Muscle of leg (tissue), 11 donors: ENCODE measurements around the gene STX18. TPM values are rescaled to one million over a fixed set of nuclear protein-coding genes. Genes with fewer than 3 reads are reported as not detected.

Experiments
- DNase-seq: peaks from one replicate; pipeline ENCODE4 v3.0.0; 2013
- H3K27ac ChIP-seq: one replicate; pipeline ENCODE4 v1.5.1; 2013; ENCODE audit warnings: mild to moderate bottlenecking, low read length, control low read depth
- H3K27me3 ChIP-seq: one replicate; pipeline ENCODE4 v1.6.1; 2013; ENCODE audit warnings: low read length; ENCODE audit not compliant: control insufficient read depth, insufficient read depth
- H3K36me3 ChIP-seq: one replicate; pipeline ENCODE4 v1.6.1; 2013; ENCODE audit warnings: low read length; ENCODE audit not compliant: control insufficient read depth, insufficient read depth
- H3K4me1 ChIP-seq: one replicate; pipeline ENCODE4 v1.6.1; 2013; ENCODE audit warnings: low read length; ENCODE audit not compliant: control insufficient read depth, insufficient read depth
- H3K4me3 ChIP-seq: one replicate; pipeline ENCODE4 v1.5.1; 2013; ENCODE audit warnings: low read length, control low read depth
- H3K9me3 ChIP-seq: replicated peaks from 2 replicates; pipeline ENCODE4 v1.6.1; 2013; ENCODE audit warnings: low read depth, low read length; ENCODE audit not compliant: control insufficient read depth
- WGBS: methylation state at CpG from one replicate; pipeline ENCODE4 v1.1.5; 2013; ENCODE audit warnings: missing lambda C conversion rate; ENCODE audit not compliant: insufficient coverage; 5-methylcytosine and 5-hydroxymethylcytosine counted together
- polyA plus RNA-seq, 8 donors: library from polyadenylated mRNA; unstranded; fragments of 120-200 nt; gene quantifications; one replicate each; pipeline versions ENCODE4 v1.2.1 to v1.2.3, GENCODE V29; 2013; ENCODE audit warnings: inconsistent platforms in 1 of 8, low replicate concordance in 1 of 8; ENCODE audit not compliant: insufficient read length in 8 of 8, insufficient read depth in 1 of 8
- total RNA-seq: library from RNA; stranded (reverse); fragments of 120-200 nt; gene quantifications from one replicate; pipeline ENCODE4 v1.2.4, GENCODE V29; 2013

The STX18 gene
- total and polyA plus RNA-seq, 9 donors = 22.4 to 30.9 (median 26.7) TPM

- H3K27ac ChIP-seq = no peak overlapping the region
- 8% methylated on average over 13 of the region's 26 CpGs for WGBS
- no peaks in the 10 kb centered on the region for H3K9me3 ChIP-seq
- peaks cover 63% of the 10 kb centered on the region for H3K27me3 ChIP-seq
- no peak overlapping the region for H3K4me3 ChIP-seq
- H3K4me1 ChIP-seq = peaks cover 9% of the 10 kb centered on the region
- DNase-seq = no peak
- no peaks in the 10 kb centered on the region for H3K36me3 ChIP-seq
These were observed 145.8 kb downstream of the STX18 start for GRCh38 chr4:4395849-4396627.

- H3K4me3 ChIP-seq = no peak overlapping the region
- H3K27me3 ChIP-seq = peaks cover 69% of the 10 kb centered on the region
- 44% methylated on average over 7 of the region's 9 CpGs for WGBS
- no peak for DNase-seq
- no peak overlapping the region for H3K27ac ChIP-seq
- H3K4me1 ChIP-seq = peaks cover 9% of the 10 kb centered on the region
- no peaks in the 10 kb centered on the region for H3K36me3 ChIP-seq
- no peaks in the 10 kb centered on the region for H3K9me3 ChIP-seq
These were observed 146.5 kb downstream of the STX18 start for GRCh38 chr4:4395371-4395770.

- no peak overlapping the region for H3K4me3 ChIP-seq
- H3K27ac ChIP-seq = no peak overlapping the region
- H3K4me1 ChIP-seq = peaks cover 9% of the 10 kb centered on the region
- DNase-seq = no peak
- peaks cover 76% of the 10 kb centered on the region for H3K27me3 ChIP-seq
- no peaks in the 10 kb centered on the region for H3K36me3 ChIP-seq
- WGBS = 73% methylated on average over 7 of the region's 9 CpGs
- H3K9me3 ChIP-seq = no peaks in the 10 kb centered on the region
These were observed 147.2 kb downstream of the STX18 start for GRCh38 chr4:4394644-4395043.

GRCh38 chr4:4392501-4393183, 149.2 kb downstream of the STX18 start:
- no peaks in the 10 kb centered on the region for H3K36me3 ChIP-seq
- no peaks in the 10 kb centered on the region for H3K9me3 ChIP-seq
- H3K4me1 ChIP-seq = peaks cover 14% of the 10 kb centered on the region
- WGBS = 90% methylated on average over 12 of the region's 13 CpGs
- no peak overlapping the region for H3K27ac ChIP-seq
- no peak overlapping the region for H3K4me3 ChIP-seq
- no peak for DNase-seq
- peaks cover 93% of the 10 kb centered on the region for H3K27me3 ChIP-seq

GRCh38 chr4:4391866-4392265, 150.0 kb downstream of the STX18 start:
- H3K4me1 ChIP-seq = peaks cover 20% of the 10 kb centered on the region
- WGBS = no CpG with 5 or more reads among the region's 4 CpGs
- no peaks in the 10 kb centered on the region for H3K9me3 ChIP-seq
- H3K27ac ChIP-seq = no peak overlapping the region
- DNase-seq = no peak
- no peak overlapping the region for H3K4me3 ChIP-seq
- H3K27me3 ChIP-seq = peaks cover 94% of the 10 kb centered on the region
- H3K36me3 ChIP-seq = no peaks in the 10 kb centered on the region

GRCh38 chr4:4390515-4391240, 151.2 kb downstream of the STX18 start:
- Histone ChIP-seq H3K27ac (no peak overlapping the region), H3K9me3 (no peaks in the 10 kb centered on the region), H3K4me3 (no peak overlapping the region), H3K27me3 (peaks cover 92% of the 10 kb centered on the region), H3K36me3 (no peaks in the 10 kb centered on the region), H3K4me1 (peaks cover 19% of the 10 kb centered on the region)
- DNase-seq = no peak
- 67% methylated on average over 7 of the region's 11 CpGs for WGBS

- H3K4me3 ChIP-seq = no peak overlapping the region
- H3K9me3 ChIP-seq = no peaks in the 10 kb centered on the region
- no peak for DNase-seq
- 59% methylated on average over 5 of the region's 7 CpGs for WGBS
- no peaks in the 10 kb centered on the region for H3K36me3 ChIP-seq
- H3K27me3 ChIP-seq = peaks cover 92% of the 10 kb centered on the region
- H3K27ac ChIP-seq = no peak overlapping the region
- H3K4me1 ChIP-seq = peaks cover 21% of the 10 kb centered on the region
These were observed 151.8 kb downstream of the STX18 start for GRCh38 chr4:4390046-4390445.

GRCh38 chr4:4388836-4389575, 152.8 kb downstream of the STX18 start:
- peaks cover 21% of the 10 kb centered on the region for H3K4me1 ChIP-seq
- no peak overlapping the region for H3K4me3 ChIP-seq
- no peak for DNase-seq
- H3K27ac ChIP-seq = no peak overlapping the region
- WGBS = 64% methylated on average over 15 of the region's 18 CpGs
- no peaks in the 10 kb centered on the region for H3K36me3 ChIP-seq
- H3K27me3 ChIP-seq = peaks cover 92% of the 10 kb centered on the region
- no peaks in the 10 kb centered on the region for H3K9me3 ChIP-seq

- Histone ChIP-seq H3K27me3 (peaks cover 92% of the 10 kb centered on the region), H3K9me3 (no peaks in the 10 kb centered on the region), H3K4me1 (peaks cover 21% of the 10 kb centered on the region), H3K36me3 (no peaks in the 10 kb centered on the region), H3K4me3 (no peak overlapping the region), H3K27ac (no peak overlapping the region)
- WGBS = 23% methylated on average over 3 of the region's 8 CpGs
- no peak for DNase-seq
These were observed 153.5 kb downstream of the STX18 start for GRCh38 chr4:4388311-4388790.
